Natural killer cell (primary cell): ENCODE data around the gene ADRA2B. TPM values are rescaled to one million over a fixed set of nuclear protein-coding genes. Genes with fewer than 3 reads are reported as not detected.

Source experiments
- ATAC-seq, 3 donors: fragments of 150-1000 bp in 2 of 3; fragments of 200-7000 bp in 1 of 3; cut with Tn5 transposase; 1 replicate in 1 of 3; 2 replicates in 2 of 3; pipeline ENCODE4 v1.10.0; 2021; ENCODE audit warnings: mild to moderate bottlenecking in 2 of 3, moderate library complexity in 2 of 3
- DNase-seq, 2 donors: peaks; one replicate each; pipeline versions ENCODE4 v3.0.0 to v3.0.0-alpha.2; 2013 to 2021; ENCODE audit warnings: mixed read lengths in 1 of 2
- H3K27ac ChIP-seq: one replicate; pipeline ENCODE4 v1.5.1; 2013; ENCODE audit warnings: mild to moderate bottlenecking, low read length
- H3K27me3 ChIP-seq: one replicate; pipeline ENCODE4 v1.6.1; 2013; ENCODE audit warnings: low read length; ENCODE audit not compliant: control insufficient read depth, insufficient read depth
- H3K36me3 ChIP-seq: one replicate; pipeline ENCODE4 v1.6.1; 2013; ENCODE audit warnings: low read length; ENCODE audit not compliant: control insufficient read depth, insufficient read depth
- H3K4me1 ChIP-seq: one replicate; pipeline ENCODE4 v1.6.1; 2013; ENCODE audit warnings: low read length; ENCODE audit not compliant: control insufficient read depth, insufficient read depth
- H3K4me3 ChIP-seq: one replicate; pipeline ENCODE4 v1.5.1; 2013; ENCODE audit warnings: low read length
- H3K9me3 ChIP-seq: one replicate; pipeline ENCODE4 v1.6.1; 2013; ENCODE audit warnings: low read length; ENCODE audit not compliant: control insufficient read depth, insufficient read depth
- H3K27ac Mint-ChIP-seq, 2 donors: one replicate each; pipeline ENCODE4 v1.8.0; 2022; ENCODE audit warnings: mild to moderate bottlenecking in 2 of 2, mixed read lengths in 2 of 2, moderate library complexity in 1 of 2
- H3K27me3 Mint-ChIP-seq, 2 donors: one replicate each; pipeline ENCODE4 v1.8.0; 2022; ENCODE audit warnings: low read depth in 2 of 2, mixed read lengths in 2 of 2
- H3K36me3 Mint-ChIP-seq: one replicate; pipeline ENCODE4 v1.8.0; 2022; ENCODE audit warnings: mixed read lengths
- H3K4me1 Mint-ChIP-seq, 2 donors: one replicate each; pipeline ENCODE4 v1.8.0; 2022; ENCODE audit warnings: mixed read lengths in 2 of 2
- H3K4me3 Mint-ChIP-seq: one replicate; pipeline ENCODE4 v1.8.0; 2022; ENCODE audit warnings: mild to moderate bottlenecking, moderate library complexity, mixed read lengths
- H3K9me3 Mint-ChIP-seq, 2 donors: one replicate each; pipeline ENCODE4 v1.8.0; 2022; ENCODE audit warnings: mixed read lengths in 2 of 2
- WGBS: methylation state at CpG from one replicate; pipeline ENCODE4 v1.1.7; 2013; ENCODE audit warnings: missing lambda C conversion rate; ENCODE audit not compliant: insufficient coverage; 5-methylcytosine and 5-hydroxymethylcytosine counted together
- intact Hi-C: fragments of 100-400 bp; cut with micrococcal nuclease; formaldehyde crosslinking; loops from one replicate; pipeline ENCODE4 v1.14.2; 2022
- total RNA-seq, 4 donors: library from RNA; stranded (reverse); fragments of 120-200 nt in 1 of 4; gene quantifications; one replicate each; pipeline versions ENCODE4 v1.2.3 to v1.2.4, GENCODE V29; 2013 to 2022
- TF ChIP-seq, protein P1 (sequence below): fragments of 200-600 bp; IDR thresholded peaks from one replicate; pipeline ENCODE4 v1.8.0; 2022; ENCODE audit warnings: antibody characterized with exemption

ADRA2B gene
- total RNA-seq, 3 donors from 2014 or later (not counting 1 experiment from before 2014, with no cell fraction given) = 0.18 to 1.3 (median 0.38) TPM

DNA sequence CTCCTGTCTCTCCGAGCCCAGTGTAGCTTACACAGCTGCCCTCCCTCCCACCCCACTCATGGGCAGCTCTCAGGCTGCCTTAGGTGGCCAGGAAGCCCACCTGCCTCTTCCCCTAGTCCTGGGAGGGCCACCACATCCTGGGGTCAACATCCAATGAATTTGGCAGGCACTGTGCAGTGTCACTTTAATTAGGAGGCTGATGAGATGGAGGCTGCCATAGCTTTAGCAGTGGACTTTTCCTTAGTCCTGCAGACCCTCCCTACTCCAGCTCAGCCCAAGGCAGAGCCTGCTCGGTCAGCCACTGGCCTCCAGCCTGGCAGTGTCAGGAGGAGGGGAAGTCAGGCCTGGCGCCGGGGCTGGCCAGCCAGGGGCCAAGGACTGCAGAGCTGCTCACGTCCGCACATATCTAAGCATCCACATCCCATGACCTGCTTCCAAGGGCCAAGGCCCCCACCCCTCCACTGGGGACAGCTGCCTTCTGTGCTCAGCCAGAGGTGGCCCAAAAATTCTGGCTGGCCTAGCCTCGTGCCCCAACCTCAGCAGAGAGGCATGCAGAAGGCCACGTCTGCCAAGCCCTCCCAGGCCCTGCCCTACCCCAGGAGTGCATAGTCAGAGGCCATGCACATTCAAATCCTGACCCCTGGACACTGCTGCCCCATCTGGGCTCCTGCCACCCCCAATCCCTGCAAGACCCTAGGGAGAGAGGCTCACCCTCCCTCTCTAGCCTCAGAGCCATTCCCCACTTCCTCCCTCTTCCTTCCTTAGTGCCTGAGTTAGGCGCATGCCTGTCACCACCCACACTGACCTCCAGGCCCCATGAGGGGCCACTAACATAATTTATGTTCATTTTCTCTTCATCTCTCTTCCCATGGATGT is 33.1 kb downstream of the ADRA2B start:
- no peak for DNase-seq
- intact Hi-C loops = no loop called here
- Histone ChIP-seq H3K4me3 (no peak overlapping the region), H3K36me3 (no peaks in the 10 kb centered on the region), H3K27me3 (no peaks in the 10 kb centered on the region), H3K4me1 (no peaks in the 10 kb centered on the region), H3K27ac (no peak overlapping the region), H3K9me3 (no peaks in the 10 kb centered on the region)
- no peak overlapping the region for H3K4me3 Mint-ChIP-seq
- H3K4me1 Mint-ChIP-seq = no peaks in the 10 kb centered on the region
- WGBS = 81% methylated on average over 9 of the region's 9 CpGs
- ATAC-seq = no peak
- TF ChIP-seq, protein P1, sequence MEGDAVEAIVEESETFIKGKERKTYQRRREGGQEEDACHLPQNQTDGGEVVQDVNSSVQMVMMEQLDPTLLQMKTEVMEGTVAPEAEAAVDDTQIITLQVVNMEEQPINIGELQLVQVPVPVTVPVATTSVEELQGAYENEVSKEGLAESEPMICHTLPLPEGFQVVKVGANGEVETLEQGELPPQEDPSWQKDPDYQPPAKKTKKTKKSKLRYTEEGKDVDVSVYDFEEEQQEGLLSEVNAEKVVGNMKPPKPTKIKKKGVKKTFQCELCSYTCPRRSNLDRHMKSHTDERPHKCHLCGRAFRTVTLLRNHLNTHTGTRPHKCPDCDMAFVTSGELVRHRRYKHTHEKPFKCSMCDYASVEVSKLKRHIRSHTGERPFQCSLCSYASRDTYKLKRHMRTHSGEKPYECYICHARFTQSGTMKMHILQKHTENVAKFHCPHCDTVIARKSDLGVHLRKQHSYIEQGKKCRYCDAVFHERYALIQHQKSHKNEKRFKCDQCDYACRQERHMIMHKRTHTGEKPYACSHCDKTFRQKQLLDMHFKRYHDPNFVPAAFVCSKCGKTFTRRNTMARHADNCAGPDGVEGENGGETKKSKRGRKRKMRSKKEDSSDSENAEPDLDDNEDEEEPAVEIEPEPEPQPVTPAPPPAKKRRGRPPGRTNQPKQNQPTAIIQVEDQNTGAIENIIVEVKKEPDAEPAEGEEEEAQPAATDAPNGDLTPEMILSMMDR = no peak
- H3K9me3 Mint-ChIP-seq = no peaks in the 10 kb centered on the region
- H3K36me3 Mint-ChIP-seq = no peaks in the 10 kb centered on the region
- H3K27ac Mint-ChIP-seq = no peak overlapping the region
- peaks cover 13 to 17% of the 10 kb centered on the region in 2 donors for H3K27me3 Mint-ChIP-seq

DNA sequence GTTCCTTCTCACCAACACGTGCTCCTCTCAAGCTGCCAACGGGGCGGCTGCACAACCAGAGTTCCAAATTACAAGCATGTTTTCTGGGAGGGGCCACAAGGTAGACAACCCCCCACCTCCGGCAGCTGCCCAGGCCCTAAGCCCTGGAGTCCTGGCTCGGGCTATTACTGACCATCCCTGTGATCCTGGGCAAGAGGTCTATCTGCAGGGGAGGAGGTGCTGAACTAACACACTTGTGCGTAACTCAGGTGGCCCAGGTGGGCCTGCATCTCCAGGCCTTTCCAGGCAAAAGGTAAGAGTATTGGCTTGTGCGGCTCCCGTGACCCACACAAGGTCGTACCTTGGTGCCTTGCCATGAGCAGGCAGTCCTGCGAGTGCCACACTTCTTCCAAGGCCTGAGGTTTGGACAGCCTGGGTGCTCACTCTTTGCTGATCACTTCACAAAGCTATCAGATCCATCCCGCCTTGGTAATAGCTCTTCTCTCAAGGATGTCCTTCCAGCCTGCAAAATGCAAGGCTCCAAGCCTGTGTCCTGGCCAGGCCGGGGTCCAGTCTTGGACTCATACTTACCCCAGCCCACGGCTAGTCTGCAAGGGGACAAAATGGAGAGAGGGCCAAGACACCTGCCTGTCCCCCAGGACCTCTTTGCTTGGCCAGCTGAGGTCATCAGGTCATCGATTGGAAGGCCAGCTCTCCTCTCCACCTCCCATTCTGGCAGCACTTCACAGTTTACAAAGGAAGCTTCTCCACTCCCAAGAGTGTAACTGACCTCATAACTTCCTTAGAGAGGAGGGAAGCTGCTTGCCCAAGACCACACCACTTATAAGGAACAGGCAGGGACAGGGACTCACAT is 33.9 kb downstream of the ADRA2B start:
- Mint-ChIP-seq H3K4me1 (no peaks in the 10 kb centered on the region), H3K36me3 (no peaks in the 10 kb centered on the region), H3K4me3 (no peak overlapping the region), H3K9me3 (no peaks in the 10 kb centered on the region), H3K27ac (no peak overlapping the region), H3K27me3 (peaks cover 13 to 17% of the 10 kb centered on the region in 2 donors)
- no peaks in the 10 kb centered on the region for H3K27me3 ChIP-seq
- no peaks in the 10 kb centered on the region for H3K9me3 ChIP-seq
- H3K4me1 ChIP-seq = no peaks in the 10 kb centered on the region
- WGBS = 94% methylated on average over 14 of the region's 14 CpGs
- peak in 1 of 2 donors; percentile 11 for DNase-seq
- TF ChIP-seq, protein P1 = no peak
- intact Hi-C loops = no loop called here
- H3K36me3 ChIP-seq = no peaks in the 10 kb centered on the region
- H3K4me3 ChIP-seq = no peak overlapping the region
- no peak overlapping the region for H3K27ac ChIP-seq
- ATAC-seq = no peak

DNA sequence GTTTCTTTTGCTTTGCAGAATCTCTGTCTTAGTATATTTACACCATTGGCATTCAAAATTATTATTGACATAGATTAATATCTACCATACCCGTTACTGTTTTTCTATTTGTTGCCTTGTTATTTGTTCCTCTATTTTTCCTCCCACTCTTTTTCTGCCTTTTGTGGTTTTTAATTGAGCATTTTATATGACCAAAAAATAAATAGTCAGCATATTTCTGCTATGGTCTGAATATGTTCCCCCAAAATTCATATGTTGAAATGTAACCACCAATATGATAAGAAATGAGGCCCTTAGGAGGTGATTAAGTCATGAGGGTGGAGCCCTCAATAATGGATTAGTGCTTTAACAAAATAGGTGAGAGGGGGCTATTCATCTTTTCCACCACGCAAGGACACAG is 35.3 kb downstream of the ADRA2B start:
- no peaks in the 10 kb centered on the region for H3K36me3 Mint-ChIP-seq
- no peaks in the 10 kb centered on the region for H3K27me3 ChIP-seq
- no peak overlapping the region for H3K27ac ChIP-seq
- no peak overlapping the region for H3K4me3 Mint-ChIP-seq
- no peaks in the 10 kb centered on the region for H3K4me1 ChIP-seq
- no peak for DNase-seq
- no peak overlapping the region for H3K4me3 ChIP-seq
- WGBS = no CpG with 5 or more reads among the region's 2 CpGs
- no peaks in the 10 kb centered on the region for H3K36me3 ChIP-seq
- H3K27ac Mint-ChIP-seq = no peak overlapping the region
- H3K9me3 Mint-ChIP-seq = no peaks in the 10 kb centered on the region
- intact Hi-C loops = no loop called here
- TF ChIP-seq, protein P1 = no peak
- no peaks in the 10 kb centered on the region for H3K9me3 ChIP-seq
- peaks cover 14 to 17% of the 10 kb centered on the region in 2 donors for H3K27me3 Mint-ChIP-seq
- no peaks in the 10 kb centered on the region for H3K4me1 Mint-ChIP-seq
- ATAC-seq = no peak
